ENCODE results near the gene MLLT1.
A peak's percentile ranks its signal among the peaks of the same experiment; 100 is the strongest.

The MLLT1 gene

DNA sequence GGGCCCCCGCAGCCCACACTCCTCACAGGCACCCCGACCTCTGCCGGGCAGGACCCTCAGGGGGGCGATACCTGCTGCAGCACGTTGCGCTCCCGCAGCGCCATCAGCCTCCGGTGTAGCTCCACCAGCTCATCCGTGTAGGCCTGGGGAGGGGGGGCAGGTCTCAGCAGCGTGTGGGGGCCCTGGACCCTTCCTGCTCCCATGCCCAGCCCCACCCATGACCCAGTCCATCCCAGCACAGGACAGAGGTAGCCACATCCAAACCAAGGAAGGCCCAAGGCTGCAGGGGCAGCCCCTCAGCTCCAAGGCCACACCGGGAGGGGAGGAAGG, 66.5 kb downstream of the MLLT1 start:
- no peaks in the 10 kb centered on the region for H3K27me3 ChIP-seq (ENCODE audit: insufficient read depth, poor library complexity, severe bottlenecking)
- peak; percentile 32 for DNase-seq (ENCODE audit: low spot score)
- no peak overlapping the region for H3K27ac ChIP-seq (ENCODE audit: poor library complexity, severe bottlenecking)
- H3K4me1 ChIP-seq (ENCODE audit: insufficient read depth, poor library complexity, severe bottlenecking) = no peaks in the 10 kb centered on the region
- no peak overlapping the region for H3K4me3 ChIP-seq (ENCODE audit: severe bottlenecking)
- ATAC-seq (ENCODE audit: low read depth) = no peak
- H3K9me3 ChIP-seq (ENCODE audit: severe bottlenecking) = no peaks in the 10 kb centered on the region
- TF ChIP-seq, protein P1, sequence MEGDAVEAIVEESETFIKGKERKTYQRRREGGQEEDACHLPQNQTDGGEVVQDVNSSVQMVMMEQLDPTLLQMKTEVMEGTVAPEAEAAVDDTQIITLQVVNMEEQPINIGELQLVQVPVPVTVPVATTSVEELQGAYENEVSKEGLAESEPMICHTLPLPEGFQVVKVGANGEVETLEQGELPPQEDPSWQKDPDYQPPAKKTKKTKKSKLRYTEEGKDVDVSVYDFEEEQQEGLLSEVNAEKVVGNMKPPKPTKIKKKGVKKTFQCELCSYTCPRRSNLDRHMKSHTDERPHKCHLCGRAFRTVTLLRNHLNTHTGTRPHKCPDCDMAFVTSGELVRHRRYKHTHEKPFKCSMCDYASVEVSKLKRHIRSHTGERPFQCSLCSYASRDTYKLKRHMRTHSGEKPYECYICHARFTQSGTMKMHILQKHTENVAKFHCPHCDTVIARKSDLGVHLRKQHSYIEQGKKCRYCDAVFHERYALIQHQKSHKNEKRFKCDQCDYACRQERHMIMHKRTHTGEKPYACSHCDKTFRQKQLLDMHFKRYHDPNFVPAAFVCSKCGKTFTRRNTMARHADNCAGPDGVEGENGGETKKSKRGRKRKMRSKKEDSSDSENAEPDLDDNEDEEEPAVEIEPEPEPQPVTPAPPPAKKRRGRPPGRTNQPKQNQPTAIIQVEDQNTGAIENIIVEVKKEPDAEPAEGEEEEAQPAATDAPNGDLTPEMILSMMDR (IDR thresholded peaks at IDR 0.05; ENCODE audit: poor library complexity, severe bottlenecking) = no peak
- peaks cover 6% of the 10 kb centered on the region; the same call in 1 of the 2 replicates for H3K36me3 ChIP-seq (ENCODE audit: low read depth)

DNA sequence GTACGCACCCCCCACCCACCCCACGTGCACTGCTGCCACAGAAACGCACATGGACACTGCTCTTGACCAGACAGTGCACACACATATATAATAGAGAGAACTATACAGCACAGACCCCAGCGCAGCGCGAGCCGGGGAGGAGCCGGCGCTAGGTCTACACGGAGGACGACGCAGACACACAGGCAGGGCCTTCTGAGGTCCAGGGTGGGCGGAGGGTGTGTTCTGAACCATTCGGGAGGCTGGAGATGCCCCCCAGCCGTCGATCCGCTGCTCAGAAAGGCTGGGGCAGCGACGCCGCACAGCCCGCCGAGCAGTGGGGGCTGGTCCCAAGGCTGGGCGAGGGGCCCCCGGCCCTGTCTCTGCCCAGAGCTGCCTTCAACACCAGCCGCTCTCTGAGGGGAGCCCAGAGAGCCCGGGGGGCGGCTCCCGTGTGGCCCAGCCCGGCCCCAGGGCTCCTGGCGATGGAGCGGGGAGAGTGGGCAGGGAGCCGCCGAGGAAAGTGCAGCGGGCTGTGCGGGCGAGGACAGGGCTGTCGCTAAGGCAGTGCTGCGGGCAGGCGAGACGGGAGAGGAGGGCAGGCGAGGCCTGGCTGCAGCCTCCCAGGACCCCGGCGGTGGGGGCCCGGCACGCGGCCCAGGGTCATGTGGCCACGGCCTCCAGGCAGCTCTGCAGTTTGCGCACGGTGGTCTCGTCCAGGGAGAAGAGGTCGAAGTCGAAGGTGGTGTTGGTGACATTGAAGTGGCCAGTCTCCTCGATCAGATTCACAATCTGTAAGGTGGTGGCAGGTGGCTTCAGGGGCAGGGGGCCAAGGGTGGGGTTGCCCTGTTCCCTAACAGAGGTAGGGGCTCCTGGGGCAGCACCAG, 67.1 kb downstream of the MLLT1 start:
- TF ChIP-seq, protein P1 (IDR thresholded peaks at IDR 0.05; ENCODE audit: poor library complexity, severe bottlenecking) = no peak
- Histone ChIP-seq H3K27ac (ENCODE audit: poor library complexity, severe bottlenecking) (no peak overlapping the region), H3K9me3 (ENCODE audit: severe bottlenecking) (no peaks in the 10 kb centered on the region), H3K36me3 (ENCODE audit: low read depth) (peaks cover 1% of the 10 kb centered on the region; the same call in 1 of the 2 replicates), H3K4me3 (ENCODE audit: severe bottlenecking) (no peak overlapping the region), H3K27me3 (ENCODE audit: insufficient read depth, poor library complexity, severe bottlenecking) (no peaks in the 10 kb centered on the region), H3K4me1 (ENCODE audit: insufficient read depth, poor library complexity, severe bottlenecking) (no peaks in the 10 kb centered on the region)
- peak; percentile 34 for DNase-seq (ENCODE audit: low spot score)
- no peak for ATAC-seq (ENCODE audit: low read depth)

DNA sequence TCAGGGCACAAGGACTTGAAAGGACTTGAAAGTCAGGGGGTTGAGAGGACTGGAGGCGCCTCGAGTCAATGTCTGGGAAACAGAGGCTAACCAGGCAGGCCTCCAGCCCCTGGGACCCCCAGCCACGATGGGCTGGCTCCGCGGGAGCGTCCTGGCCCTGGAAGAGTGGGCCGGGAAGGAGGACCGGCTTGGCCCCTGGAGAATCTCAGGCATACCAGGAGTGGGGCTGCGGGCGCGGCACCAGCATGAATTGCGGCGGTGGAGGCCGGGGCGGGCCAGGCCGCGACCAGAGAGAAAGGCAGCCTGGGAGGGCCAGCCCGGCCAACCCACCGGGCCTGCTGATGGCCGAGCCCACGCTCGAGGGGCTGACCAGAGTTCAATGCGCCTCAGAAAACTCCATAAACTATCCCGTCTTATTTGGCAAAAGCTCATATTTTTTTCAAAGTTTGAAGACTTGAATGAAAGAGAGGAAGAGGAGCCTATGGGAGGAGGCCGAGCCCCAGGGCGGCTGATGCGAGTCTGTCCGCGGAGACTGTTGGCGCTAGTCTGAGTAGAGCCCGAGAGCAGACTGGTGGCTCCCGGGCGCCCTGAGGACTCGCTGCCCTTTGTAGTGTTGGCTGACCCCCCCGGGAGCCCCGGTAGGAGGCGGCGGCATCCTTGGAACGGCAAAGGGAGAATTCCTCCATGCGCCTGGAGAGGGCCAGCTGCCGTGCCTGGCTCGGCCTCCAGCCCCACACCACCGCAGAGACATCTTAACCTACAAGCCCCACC, 68.0 kb downstream of the MLLT1 start:
- ATAC-seq (ENCODE audit: low read depth) = no peak
- Histone ChIP-seq H3K4me3 (ENCODE audit: severe bottlenecking) (no peak overlapping the region), H3K27ac (ENCODE audit: poor library complexity, severe bottlenecking) (no peak overlapping the region), H3K4me1 (ENCODE audit: insufficient read depth, poor library complexity, severe bottlenecking) (no peaks in the 10 kb centered on the region), H3K9me3 (ENCODE audit: severe bottlenecking) (no peaks in the 10 kb centered on the region), H3K36me3 (ENCODE audit: low read depth) (no peaks in the 10 kb centered on the region; the same call in 1 of the 2 replicates), H3K27me3 (ENCODE audit: insufficient read depth, poor library complexity, severe bottlenecking) (no peaks in the 10 kb centered on the region)
- DNase-seq (ENCODE audit: low spot score) = peak; percentile 31
- TF ChIP-seq, protein P1 (IDR thresholded peaks at IDR 0.05; ENCODE audit: poor library complexity, severe bottlenecking) = no peak

DNA sequence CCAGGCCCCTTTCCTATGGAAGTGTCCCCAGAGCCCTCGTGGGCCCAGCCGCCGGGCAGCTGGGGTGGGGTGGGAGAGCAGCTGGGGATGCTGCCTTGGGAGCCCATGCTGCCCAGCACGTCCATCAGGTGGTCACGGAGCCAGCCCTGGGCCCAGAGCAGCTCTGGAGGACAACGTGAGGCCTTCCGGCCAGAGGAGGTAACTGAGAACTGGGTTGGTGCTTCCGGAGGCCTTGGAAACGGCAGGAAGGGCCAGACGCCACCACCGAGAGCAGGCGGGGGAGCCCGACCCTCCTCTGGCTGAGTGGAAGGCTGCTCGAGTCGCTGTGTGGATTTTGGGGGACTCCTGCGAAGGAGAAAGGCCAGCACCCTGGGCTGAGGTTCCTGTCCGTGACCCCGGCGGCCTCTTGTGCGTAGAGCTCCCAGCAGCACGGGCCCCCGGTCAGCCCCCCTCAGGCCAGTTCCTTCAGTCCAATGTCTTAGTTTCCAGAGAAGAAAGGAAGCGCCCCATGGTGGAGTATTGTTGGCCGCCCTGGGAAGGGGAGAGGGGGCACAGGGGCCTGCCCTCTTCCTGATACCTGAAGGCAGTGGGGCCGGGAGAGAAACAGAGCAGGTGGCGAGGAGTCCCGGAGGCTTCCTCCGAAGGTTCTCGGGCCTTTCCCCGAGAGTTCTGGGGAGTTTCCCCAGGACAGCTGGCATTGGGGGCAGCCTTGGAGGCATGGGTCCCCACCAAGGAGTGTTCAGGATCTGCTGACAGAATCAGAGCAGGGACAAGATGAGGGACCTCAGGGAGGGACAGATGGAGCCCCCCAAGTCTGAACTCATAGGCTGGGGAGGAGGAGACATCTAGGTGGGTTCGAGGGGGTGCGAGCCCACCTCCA, 68.8 kb downstream of the MLLT1 start:
- Histone ChIP-seq H3K27ac (ENCODE audit: poor library complexity, severe bottlenecking) (no peak overlapping the region), H3K27me3 (ENCODE audit: insufficient read depth, poor library complexity, severe bottlenecking) (no peaks in the 10 kb centered on the region), H3K4me3 (ENCODE audit: severe bottlenecking) (no peak overlapping the region), H3K4me1 (ENCODE audit: insufficient read depth, poor library complexity, severe bottlenecking) (no peaks in the 10 kb centered on the region), H3K36me3 (ENCODE audit: low read depth) (no peaks in the 10 kb centered on the region; the same call in 1 of the 2 replicates), H3K9me3 (ENCODE audit: severe bottlenecking) (no peaks in the 10 kb centered on the region)
- ATAC-seq (ENCODE audit: low read depth) (no peak), DNase-seq (ENCODE audit: low spot score) (no peak)
- TF ChIP-seq, protein P1 (IDR thresholded peaks at IDR 0.05; ENCODE audit: poor library complexity, severe bottlenecking) = no peak
